ENCODE data around the gene CXCR6.

- TF ChIP-seq ELF4 (CRISPR knock-in tag; IDR thresholded peaks at IDR 0.05; ENCODE audit: low read depth) = no peak
- no peak for TF ChIP-seq CTCF (IDR thresholded peaks at IDR 0.05)
- TF ChIP-seq E2F1 (CRISPR knock-in tag; IDR thresholded peaks at IDR 0.05) = no peak
- TF ChIP-seq CREB1 (CRISPR knock-in tag; IDR thresholded peaks at IDR 0.05) = no peak
- no peak for TF ChIP-seq USF1 (CRISPR knock-in tag; IDR thresholded peaks at IDR 0.05)
- no peak for TF ChIP-seq USF2 (CRISPR knock-in tag; IDR thresholded peaks at IDR 0.05)
- no peak for TF ChIP-seq FOXP4 (CRISPR knock-in tag; IDR thresholded peaks at IDR 0.05)
- no peak for TF ChIP-seq ZBTB21 (CRISPR knock-in tag; IDR thresholded peaks at IDR 0.05; ENCODE audit: borderline replicate concordance)
- TF ChIP-seq HMGXB4 (CRISPR knock-in tag; IDR thresholded peaks at IDR 0.05) = no peak
- no peak for TF ChIP-seq CBFB (CRISPR knock-in tag; IDR thresholded peaks at IDR 0.05; ENCODE audit: low read depth)
- TF ChIP-seq TCF7 (CRISPR knock-in tag; IDR thresholded peaks at IDR 0.05; ENCODE audit: low read depth) = no peak
Measured at GRCh38 chr3:45976191-45977091, 33.2 kb downstream of the CXCR6 start.

Measured in WTC11 (cell line).